Stimulated activated CD4-positive, alpha-beta T cell treated with anti-CD3 and anti-CD28 coated beads, Interleukin-2, amount 100 ng/mL, for 24 hours (primary cell): ENCODE data around the gene ZNF280B.
"Not testable (repeated sequence)": the region's sequence is repeated elsewhere in the genome, so short reads cannot be mapped to it uniquely, and the experiment has no call there.

Source experiments
- DNase-seq, 2 donors: peaks; one replicate each; pipeline ENCODE4 v3.0.0-alpha.2; 2020

The ZNF280B gene

GRCh38 chr22:22462813-22463567 lies 45.6 kb downstream of the ZNF280B start:
- no peak for DNase-seq

GRCh38 chr22:22461583-22461982 lies 47.0 kb downstream of the ZNF280B start:
- DNase-seq: no peak

DNA sequence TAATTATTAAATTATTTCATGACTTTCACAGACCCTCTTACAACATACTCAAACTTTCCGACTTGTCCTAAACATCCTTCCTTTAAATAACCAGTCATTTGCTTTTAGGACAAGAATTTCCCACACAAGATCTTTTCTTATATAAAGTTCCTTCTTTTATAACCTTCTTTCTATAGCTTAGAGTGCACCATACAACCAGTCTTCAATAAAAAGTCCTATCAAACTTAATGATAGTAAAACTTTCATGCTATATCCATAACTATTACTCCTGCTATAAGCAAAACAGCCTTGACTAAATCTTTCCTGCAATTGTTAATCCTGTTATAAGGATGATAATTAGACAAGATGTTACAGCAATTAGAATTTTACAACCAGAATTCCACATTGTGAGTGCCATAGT lies 47.4 kb downstream of the ZNF280B start:
- no peak for DNase-seq

DNA sequence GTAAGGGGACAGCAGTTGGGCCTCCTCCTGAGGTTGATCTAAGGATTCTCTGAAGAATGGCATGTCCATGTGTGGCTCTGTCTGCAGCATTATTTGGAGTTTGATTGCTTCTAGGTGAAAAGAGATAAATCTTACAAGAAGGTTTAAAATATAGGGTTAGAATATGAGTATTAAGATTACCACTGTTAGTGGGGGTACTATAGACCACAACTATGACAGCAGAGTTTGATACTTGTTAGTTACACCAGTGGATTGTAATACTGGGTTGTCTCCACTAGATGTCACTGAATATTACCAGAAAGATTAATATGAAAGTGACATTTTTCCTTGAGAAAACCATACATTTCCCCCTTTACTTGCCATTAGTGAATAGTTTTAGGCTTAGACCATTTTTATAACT lies 47.9 kb downstream of the ZNF280B start:
- no peak for DNase-seq

- DNase-seq: no peak
Measured at GRCh38 chr22:22460060-22460459, 48.5 kb downstream of the ZNF280B start.

GRCh38 chr22:22458896-22459588 lies 49.5 kb downstream of the ZNF280B start:
- DNase-seq: no peak

DNA sequence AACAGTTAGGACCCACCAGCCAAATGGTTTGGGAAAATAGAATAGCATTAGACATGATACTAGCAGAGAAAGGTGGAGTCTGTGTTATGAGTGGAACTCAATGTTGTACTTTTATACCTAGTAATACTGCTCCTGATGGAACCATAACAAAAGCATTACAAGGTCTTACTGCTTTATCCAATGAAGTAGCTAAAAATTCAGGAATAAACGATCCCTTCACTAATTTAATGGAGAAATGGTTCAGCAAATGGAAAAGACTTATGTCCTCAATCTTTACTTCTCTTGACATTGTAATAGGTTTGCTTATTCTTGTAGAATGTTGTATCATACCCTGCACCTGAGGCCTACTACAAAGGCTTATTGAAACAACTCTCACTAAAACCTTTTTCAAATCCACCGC lies 50.2 kb downstream of the ZNF280B start:
- no peak for DNase-seq

- no peak for DNase-seq
Measured at GRCh38 chr22:22454997-22455396, 53.5 kb downstream of the ZNF280B start.

DNA sequence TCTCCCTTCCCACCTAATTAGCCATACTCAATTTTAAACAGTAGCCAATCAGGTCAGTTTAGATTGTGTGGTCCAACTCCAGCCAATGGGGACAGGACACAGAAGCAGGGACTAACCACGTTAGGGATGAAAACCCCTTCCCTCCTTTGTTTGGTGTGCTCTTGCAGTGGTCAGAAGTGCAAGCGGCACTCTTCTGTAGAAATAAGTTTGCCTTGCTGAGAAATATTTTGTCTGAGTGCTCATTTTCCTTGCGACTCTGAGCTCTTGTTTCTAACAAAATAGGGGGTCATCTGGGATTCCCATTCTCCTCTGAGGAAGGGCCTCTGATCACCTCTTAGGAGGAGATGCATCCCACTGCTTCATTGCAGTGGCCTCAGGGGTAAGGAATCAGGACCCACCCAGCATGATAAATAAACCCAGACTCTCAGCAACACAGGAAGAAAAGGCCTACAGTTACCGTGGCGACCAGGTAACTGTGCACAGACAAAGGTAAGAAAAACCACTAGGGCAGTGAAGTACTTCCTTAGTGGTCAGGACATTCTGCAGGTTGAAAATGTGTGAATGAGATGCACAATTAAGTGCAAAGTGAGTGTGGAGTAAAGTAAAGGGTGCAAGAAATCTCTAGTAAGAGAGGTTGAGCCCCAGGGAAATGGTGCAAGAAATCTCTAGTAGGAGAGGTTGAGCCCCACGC lies 55.4 kb downstream of the ZNF280B start:
- DNase-seq: no peak

GRCh38 chr22:22452211-22452610 lies 56.3 kb downstream of the ZNF280B start:
- no peak for DNase-seq

- DNase-seq: no peak
Measured at GRCh38 chr22:22450343-22450839, 58.2 kb downstream of the ZNF280B start.

DNA sequence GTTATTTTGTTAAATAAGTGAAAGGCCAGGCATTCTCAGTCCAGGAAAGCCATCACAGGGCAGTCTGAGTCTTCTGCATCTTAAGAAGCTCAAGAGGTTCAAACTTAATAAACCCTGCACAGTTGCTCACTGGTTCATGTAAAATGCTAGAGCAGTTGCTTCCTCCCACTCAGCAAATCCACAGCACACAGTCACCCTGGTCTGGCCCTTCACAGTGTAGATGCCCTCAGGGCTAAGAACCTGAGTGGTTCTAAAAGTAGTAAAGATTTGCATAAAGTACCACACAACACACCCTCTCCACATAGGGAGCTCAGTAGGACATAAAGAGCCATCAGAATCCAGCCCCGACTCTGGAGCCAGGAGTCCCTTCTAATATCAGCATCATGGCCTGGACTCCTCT lies 58.7 kb downstream of the ZNF280B start:
- DNase-seq: no peak

DNA sequence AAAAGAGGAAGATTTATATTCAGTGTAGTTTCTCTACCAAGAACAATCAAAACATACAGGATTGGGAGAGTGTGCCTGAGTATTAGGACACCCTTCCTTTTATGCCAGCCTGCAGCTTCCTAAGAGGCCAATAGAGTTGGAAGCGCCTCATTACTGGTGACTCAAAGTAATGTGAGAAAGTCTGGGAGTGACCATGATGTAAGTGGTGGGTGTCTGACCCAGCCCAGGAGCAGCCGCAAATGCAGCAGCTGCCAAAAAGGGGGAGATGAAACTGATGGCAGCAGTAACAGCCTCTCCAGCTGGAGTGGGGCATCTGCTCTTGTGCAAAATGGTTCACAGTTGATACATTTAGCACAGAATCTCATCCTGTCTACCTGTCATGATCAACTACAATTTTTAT lies 62.0 kb downstream of the ZNF280B start:
- DNase-seq: no peak

GRCh38 chr22:22444007-22444589 lies 64.4 kb downstream of the ZNF280B start:
- DNase-seq: not testable (repeated sequence)

- no peak for DNase-seq
Measured at GRCh38 chr22:22442928-22443709, 65.4 kb downstream of the ZNF280B start.

DNA sequence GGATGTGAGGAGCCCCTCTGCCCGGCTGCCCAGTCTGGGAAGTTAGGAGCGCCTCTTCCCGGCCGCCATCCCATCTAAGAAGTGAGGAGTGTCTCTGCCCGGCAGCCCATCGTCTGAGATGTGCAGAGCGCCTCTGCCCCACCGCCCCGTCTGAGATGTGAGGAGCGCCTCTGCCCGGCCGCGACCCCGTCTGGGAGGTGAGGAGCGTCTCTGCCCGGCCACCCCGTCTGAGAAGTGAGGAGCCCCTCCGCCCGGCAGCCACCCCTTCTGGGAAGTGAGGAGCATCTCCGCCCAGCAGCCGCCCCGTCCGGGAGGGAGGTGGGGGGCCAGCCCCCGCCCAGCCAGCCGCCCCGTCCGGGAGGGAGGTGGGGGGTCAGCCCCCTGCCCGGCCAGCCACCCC lies 66.9 kb downstream of the ZNF280B start:
- DNase-seq: not testable (repeated sequence)

GRCh38 chr22:22440188-22440587 lies 68.4 kb downstream of the ZNF280B start:
- no peak for DNase-seq
